Pancreas (tissue), 10 donors: ENCODE data around the gene CSF3. TPM values are rescaled to one million over a fixed set of nuclear protein-coding genes. Genes with fewer than 3 reads are reported as not detected.
A peak's percentile ranks its signal among the peaks of the same experiment; 100 is the strongest.

Experiments
- ATAC-seq, 4 donors: fragments of 200-7000 bp; cut with Tn5 transposase; one replicate each; pipeline versions ENCODE4 v1.8.0 to v1.9.1; 2020; ENCODE audit warnings: mild to moderate bottlenecking in 4 of 4, moderate library complexity in 4 of 4
- DNase-seq, 6 donors: peaks; one replicate each; pipeline ENCODE4 v3.0.0-alpha.2; 2020
- FAIRE-seq: peaks from 2 replicates; lab custom pipeline; 2012; peaks lifted over from hg19 to GRCh38; lab: Jason Lieb, UNC
- H3K27ac ChIP-seq, 4 donors: fragments of 200-600 bp; sonication (generic); 1 replicate in 3 of 4; 2 replicates in 1 of 4; pipeline versions ENCODE4 v1.5.0 to v1.8.0; 2020
- H3K27me3 ChIP-seq, 4 donors: fragments of 200-600 bp; one replicate each; pipeline ENCODE4 v1.8.0; 2021
- H3K36me3 ChIP-seq, 3 donors: fragments of 200-600 bp; sonication (generic) in 1 of 3; one replicate each; pipeline versions ENCODE4 v1.5.0 to v1.8.0; 2020 to 2021
- H3K4me1 ChIP-seq, 3 donors: fragments of 200-600 bp; one replicate each; pipeline ENCODE4 v1.8.0; 2021
- H3K4me3 ChIP-seq, 4 donors: fragments of 200-600 bp; sonication (generic) in 2 of 4; one replicate each; pipeline versions ENCODE4 v1.5.0 to v1.8.0; 2020 to 2021
- H3K9me3 ChIP-seq, 4 donors: fragments of 200-600 bp; one replicate each; pipeline ENCODE4 v1.8.0; 2021
- WGBS, 2 donors: extraction: QIAGEN DNeasy Blood & Tissue Kit; methylation state at CpG; one replicate each; pipeline ENCODE4 v1.1.7; 2013; 5-methylcytosine and 5-hydroxymethylcytosine counted together
- intact Hi-C, 3 donors: fragments of 100-400 bp; cut with DNase I; formaldehyde crosslinking; loops; one replicate each; pipeline versions ENCODE4 v1.11.1 to v1.14.2; 2022
- polyA plus RNA-seq, 2 donors: library from polyadenylated mRNA; stranded (reverse); fragments of 200-250 nt; gene quantifications; one replicate each; pipeline ENCODE4 v1.2.3, GENCODE V29; 2013
- total RNA-seq, 6 donors: library from RNA; stranded (reverse); fragmentation: NEBNext Ultra II Directional in 4 of 6; extraction: Animal tissue kit (Norgen Biotek cat#: 25700) in 4 of 6; gene quantifications; one replicate each; pipeline versions ENCODE4 v1.2.1 to v1.2.4, GENCODE V29; 2021 to 2023
- TF ChIP-seq, protein P1 (sequence below), 4 donors: fragments of 200-600 bp; sonication (generic) in 3 of 4; IDR thresholded peaks; one replicate each; pipeline versions ENCODE4 v1.5.0 to v1.8.0; 2021; ENCODE audit warnings: antibody characterized with exemption in 4 of 4
- donor health status: healthy with polysubstance abuse.
- donor health status: DM: no; HTN: no; CAD: no; lungs with moderate emphysema.
- donor health status: DM: no; HTN: no; CAD: no.
- donor health status: control.
- donor health status: control.
- donor health status: Bipolar disorder and iron deficiency.
- donor health status: DM: yes; HTN: yes; CAD: no.
- donor health status: DM: no; HTN: no; CAD: no.
- donor health status: DM: no; HTN: no; CAD: no.
- donor health status: DM: yes; HTN: yes; CAD: no.

The CSF3 gene
- total and polyA plus RNA-seq, 8 donors: 0.16 to 3.5 (median 0.23) TPM; not detected in 4

DNA sequence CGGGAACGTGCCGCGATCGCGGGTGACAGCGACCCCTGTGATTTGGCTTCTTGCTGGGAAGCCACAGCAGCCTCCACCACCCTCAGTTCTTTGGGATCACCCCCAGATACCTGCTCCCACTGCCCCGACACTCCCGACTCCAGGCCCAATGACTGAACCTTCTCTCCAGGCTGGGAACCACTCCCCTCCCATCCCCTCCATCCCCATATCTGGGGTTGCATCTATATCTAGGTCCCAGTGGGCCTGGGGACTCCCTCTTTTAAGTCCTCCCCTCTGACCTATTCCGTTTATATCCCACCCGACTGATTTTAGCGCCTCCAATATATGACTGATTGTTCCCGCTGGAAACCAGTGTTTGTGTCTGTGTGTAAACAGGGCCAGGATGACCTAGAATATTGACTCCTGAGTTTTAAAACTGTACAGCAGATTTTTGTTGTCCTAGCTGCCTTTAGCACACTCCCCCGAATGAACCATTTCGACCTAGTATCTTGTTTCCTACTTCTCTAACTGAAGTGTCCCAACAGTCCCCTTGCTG lies 34.0 kb upstream of the CSF3 start:
- DNase-seq (no peak), ATAC-seq (peak in 2 of 4 donors; percentile 1), FAIRE-seq (no peak)
- TF ChIP-seq, protein P1, sequence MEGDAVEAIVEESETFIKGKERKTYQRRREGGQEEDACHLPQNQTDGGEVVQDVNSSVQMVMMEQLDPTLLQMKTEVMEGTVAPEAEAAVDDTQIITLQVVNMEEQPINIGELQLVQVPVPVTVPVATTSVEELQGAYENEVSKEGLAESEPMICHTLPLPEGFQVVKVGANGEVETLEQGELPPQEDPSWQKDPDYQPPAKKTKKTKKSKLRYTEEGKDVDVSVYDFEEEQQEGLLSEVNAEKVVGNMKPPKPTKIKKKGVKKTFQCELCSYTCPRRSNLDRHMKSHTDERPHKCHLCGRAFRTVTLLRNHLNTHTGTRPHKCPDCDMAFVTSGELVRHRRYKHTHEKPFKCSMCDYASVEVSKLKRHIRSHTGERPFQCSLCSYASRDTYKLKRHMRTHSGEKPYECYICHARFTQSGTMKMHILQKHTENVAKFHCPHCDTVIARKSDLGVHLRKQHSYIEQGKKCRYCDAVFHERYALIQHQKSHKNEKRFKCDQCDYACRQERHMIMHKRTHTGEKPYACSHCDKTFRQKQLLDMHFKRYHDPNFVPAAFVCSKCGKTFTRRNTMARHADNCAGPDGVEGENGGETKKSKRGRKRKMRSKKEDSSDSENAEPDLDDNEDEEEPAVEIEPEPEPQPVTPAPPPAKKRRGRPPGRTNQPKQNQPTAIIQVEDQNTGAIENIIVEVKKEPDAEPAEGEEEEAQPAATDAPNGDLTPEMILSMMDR (IDR thresholded peaks at IDR 0.05): no peak
- Histone ChIP-seq H3K27ac (peak overlapping the region; percentile 73 to 88 (median 85)), H3K36me3 (peaks cover 0 to 22% (median 19%) of the 10 kb centered on the region in 3 donors), H3K4me3 (peak overlapping the region; percentile 55 to 98 (median 82)), H3K9me3 (no peaks in the 10 kb centered on the region), H3K27me3 (no peaks in the 10 kb centered on the region), H3K4me1 (peaks cover 8 to 14% (median 12%) of the 10 kb centered on the region in 3 donors)
- 0 to 1% methylated on average over 15 of the region's 15 CpGs for whole genome bisulfite sequencing, 2 donors
- intact Hi-C loops: no loop called here

DNA sequence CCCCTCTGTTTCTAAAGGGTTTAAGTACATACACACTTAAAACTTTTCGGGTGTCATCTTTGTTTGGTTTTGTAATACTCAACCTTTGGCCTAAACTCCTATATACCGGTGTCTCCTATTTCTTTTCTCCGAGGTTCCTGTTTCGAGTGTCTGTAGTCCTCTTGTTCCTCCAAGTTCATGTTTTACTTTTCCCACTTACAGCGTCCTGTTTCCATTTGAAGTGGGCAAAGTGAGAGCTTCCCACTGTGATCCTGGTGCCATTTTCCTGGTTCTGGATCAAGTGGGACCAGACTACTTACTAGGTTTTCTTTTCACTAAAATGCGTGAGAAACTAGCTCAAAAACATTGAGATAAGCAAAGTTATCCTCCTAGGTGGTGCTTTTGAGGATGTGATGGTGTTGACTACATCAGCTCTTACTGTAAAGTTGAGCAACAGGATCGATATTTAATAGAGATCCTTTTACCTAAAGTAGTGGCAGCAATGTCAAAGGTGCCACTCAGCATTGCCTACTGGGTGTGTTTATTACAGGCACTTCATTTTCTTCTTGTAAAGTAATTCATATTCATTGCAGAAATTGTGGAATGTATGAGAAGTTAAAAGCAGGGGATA lies 33.4 kb upstream of the CSF3 start:
- FAIRE-seq (no peak), DNase-seq (no peak), ATAC-seq (no peak)
- H3K27me3 ChIP-seq: no peaks in the 10 kb centered on the region
- no peak overlapping the region for H3K27ac ChIP-seq
- WGBS, 2 donors: 10 to 17% methylated on average over 7 of the region's 7 CpGs
- no peaks in the 10 kb centered on the region for H3K9me3 ChIP-seq
- H3K36me3 ChIP-seq: peaks cover 0 to 28% (median 25%) of the 10 kb centered on the region in 3 donors
- H3K4me1 ChIP-seq: peaks cover 8 to 14% (median 12%) of the 10 kb centered on the region in 3 donors
- H3K4me3 ChIP-seq: peak overlapping the region in 3 of 4 donors; percentile 55 to 98 (median 91)
- intact Hi-C loops: no loop called here
- TF ChIP-seq, protein P1 (IDR thresholded peaks at IDR 0.05): no peak

DNA sequence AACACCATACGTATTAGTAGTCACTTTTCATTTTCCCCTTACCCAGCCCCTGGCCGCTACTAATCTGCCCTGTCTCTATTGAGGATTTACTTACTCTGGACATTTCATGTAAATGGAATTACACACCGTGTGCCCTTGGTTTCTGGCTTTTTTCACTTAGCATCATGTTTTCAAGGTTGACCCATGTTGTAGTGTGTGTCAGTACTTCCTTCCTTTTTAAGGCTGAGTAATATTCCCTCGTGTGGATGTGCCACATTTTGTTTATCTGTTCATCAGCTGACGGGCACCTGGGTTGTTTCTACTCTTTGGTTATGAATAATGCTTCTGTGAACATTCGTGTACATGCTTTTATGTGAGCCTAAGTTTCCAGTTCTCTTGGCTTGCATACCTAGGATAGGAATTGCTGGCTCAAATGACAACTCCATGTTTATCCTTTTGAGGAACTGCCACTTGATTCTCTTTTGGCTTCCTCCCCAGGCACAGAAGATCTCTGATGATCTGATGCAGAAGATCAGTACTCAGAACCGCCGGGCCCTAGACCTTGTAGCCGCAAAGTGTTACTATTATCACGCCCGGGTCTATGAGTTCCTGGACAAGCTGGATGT lies 26.9 kb upstream of the CSF3 start:
- TF ChIP-seq, protein P1 (IDR thresholded peaks at IDR 0.05): no peak
- DNase-seq: no peak
- Histone ChIP-seq H3K4me1 (peaks cover 0 to under 1% (median 0%) of the 10 kb centered on the region in 3 donors), H3K4me3 (no peak overlapping the region), H3K27me3 (no peaks in the 10 kb centered on the region), H3K36me3 (peaks cover 7 to 93% (median 73%) of the 10 kb centered on the region in 3 donors), H3K9me3 (no peaks in the 10 kb centered on the region), H3K27ac (no peak overlapping the region)
- no peak for FAIRE-seq
- WGBS, 2 donors: 87 to 94% methylated on average over 11 of the region's 11 CpGs
- no peak for ATAC-seq
- intact Hi-C loops: no loop called here

DNA sequence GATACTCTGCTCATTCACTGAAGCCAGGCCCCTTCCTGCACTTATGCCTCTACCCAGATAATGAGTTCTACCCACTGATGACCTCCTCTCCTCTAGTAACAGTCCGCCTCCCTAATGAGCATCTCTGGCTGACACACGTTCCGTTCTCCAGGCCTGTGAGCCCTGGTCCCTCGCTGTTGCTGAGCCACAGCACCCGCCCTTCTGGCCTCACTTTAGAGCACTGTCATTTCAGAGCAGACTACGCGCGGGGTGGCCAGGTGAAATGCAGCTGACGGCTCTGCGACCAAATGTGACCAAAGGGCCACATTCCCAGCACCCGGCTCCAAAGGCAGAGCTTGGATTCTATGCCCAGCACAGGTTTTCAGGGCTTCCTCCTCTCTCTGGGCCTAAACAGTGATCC lies 20.8 kb upstream of the CSF3 start:
- no peaks in the 10 kb centered on the region for H3K27me3 ChIP-seq
- no peaks in the 10 kb centered on the region for H3K4me1 ChIP-seq
- TF ChIP-seq, protein P1 (IDR thresholded peaks at IDR 0.05): no peak
- WGBS, 2 donors: 89 to 94% methylated on average over 11 of the region's 11 CpGs
- DNase-seq: no peak
- peaks cover under 1 to 79% (median 55%) of the 10 kb centered on the region in 3 donors for H3K36me3 ChIP-seq
- no peak overlapping the region for H3K4me3 ChIP-seq
- ATAC-seq: no peak
- H3K27ac ChIP-seq: no peak overlapping the region
- no peak for FAIRE-seq
- intact Hi-C loops: loop anchor here in 1 of 3 donors (10.0 kb wide), 1 partner anchor 170 kb away; no protein-coding TSS in a partner anchor
- H3K9me3 ChIP-seq: no peaks in the 10 kb centered on the region
